Measurements from ENCODE around the gene ERCC1.

GRCh38 chr19:45462174-45462573 lies 38.5 kb upstream of the ERCC1 start:
- no peak for TF ChIP-seq FOXP1 (IDR thresholded peaks at IDR 0.05)
- TF ChIP-seq FOXP1 (CRISPR knock-in tag; IDR thresholded peaks at IDR 0.05): no peak
- no peak for TF ChIP-seq MNT (IDR thresholded peaks at IDR 0.05)
- TF ChIP-seq ATF1 (CRISPR knock-in tag; IDR thresholded peaks at IDR 0.05): no peak
- TF ChIP-seq POLR2A (IDR thresholded peaks at IDR 0.05; ENCODE audit: insufficient read depth in 1 of 2, low read depth in 2 of 2, low read length in 2 of 2): no peak
- TF ChIP-seq KLF13 (CRISPR knock-in tag; IDR thresholded peaks at IDR 0.05): no peak
- TF ChIP-seq TAF1 (CRISPR knock-in tag; IDR thresholded peaks at IDR 0.05): no peak
- no peak for TF ChIP-seq HIVEP1 (CRISPR knock-in tag; IDR thresholded peaks at IDR 0.05)
